Measurements from ENCODE around the gene SUGCT.

SUGCT gene

DNA sequence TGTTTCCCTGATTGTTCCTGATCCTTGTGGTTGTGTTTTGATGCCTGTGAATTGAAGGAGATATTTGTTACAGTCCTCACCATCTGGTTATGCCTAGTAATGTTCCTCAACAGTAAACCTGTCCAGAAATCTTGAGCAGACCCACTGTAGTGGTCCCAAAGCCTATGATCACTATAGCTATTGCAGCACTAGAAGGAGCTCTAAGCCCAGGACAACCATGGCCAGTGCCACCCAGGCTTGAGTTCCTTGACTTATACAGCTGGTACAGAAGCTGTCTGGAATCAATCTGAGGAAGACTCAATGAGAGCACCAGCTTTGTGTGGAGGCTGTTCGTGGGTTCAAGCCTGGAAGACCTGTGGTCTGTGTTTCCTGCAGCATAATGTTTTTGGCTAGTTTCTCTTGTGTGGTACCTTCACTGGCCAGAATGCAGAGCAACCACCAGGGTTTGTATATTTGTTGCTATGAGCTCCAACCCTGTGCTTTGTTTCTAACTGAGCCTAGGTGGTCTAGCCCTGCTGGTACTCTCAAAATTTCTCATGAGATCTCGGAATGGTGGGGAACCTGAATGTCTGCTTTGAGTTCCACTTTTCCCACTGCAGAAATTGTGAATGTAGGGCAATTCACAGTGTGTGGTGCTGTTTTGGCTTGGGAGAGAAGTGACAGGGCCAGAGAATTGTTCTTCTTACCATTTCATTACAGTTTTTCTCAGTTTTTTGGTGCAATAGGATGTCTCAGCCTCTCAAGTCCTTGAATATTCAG, 355.2 kb downstream of the SUGCT start:
- no peak for DNase-seq

DNA sequence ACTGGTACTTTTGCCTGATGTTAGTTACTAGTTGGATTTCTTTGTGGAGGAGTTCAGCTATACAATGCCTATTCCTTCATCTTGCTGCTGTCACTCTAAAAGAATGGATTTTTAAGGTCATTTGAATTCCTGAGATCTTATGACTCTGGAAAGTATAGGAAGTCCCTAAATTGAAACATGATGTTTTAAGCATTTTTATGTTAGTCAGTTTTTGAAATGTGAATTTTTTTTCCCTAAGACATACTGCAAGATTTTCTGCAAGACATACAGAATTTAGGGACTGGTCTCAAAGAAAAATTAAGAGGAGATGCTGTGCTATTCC, 355.8 kb downstream of the SUGCT start:
- DNase-seq, result no peak

DNA sequence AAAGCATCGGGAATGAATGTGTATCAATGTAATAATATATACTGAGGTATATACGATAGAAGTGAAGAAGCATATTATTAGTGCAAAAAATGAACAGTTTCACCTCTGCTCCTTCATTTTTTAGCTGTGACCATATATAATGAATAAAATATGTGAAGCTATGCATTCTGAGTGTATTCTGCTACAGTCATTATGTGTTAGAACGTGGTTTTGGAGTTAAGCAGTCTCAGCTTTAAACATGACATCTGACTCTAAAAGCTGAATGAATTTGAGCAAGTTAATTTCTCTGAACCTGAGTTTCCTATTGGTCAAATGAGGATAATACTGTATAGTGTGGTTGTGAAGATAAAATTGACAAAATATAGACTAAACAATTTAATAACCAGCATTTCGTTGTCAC, 358.1 kb downstream of the SUGCT start:
- DNase-seq, result no peak

DNA sequence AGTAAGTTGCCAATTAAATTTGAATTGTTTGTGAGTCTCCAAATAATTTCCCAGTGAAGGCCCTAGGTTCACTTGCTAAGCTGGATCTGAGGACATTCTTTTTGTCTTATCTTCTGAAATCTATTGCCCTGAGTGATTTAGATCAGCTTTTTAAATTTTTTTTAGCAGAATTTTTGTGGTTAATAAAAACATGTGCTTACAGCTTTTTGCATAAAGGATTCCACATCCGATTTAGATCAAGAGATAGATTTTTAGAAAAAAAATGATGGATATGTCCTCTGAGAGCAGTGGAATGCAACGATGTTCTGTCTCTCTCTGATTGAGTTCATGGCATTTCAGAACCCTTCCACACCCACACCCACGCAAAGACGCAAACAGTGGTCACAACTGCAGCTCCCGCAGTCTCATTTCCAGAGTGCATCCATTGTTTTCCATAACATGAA, 358.8 kb downstream of the SUGCT start:
- DNase-seq, result no peak

DNA sequence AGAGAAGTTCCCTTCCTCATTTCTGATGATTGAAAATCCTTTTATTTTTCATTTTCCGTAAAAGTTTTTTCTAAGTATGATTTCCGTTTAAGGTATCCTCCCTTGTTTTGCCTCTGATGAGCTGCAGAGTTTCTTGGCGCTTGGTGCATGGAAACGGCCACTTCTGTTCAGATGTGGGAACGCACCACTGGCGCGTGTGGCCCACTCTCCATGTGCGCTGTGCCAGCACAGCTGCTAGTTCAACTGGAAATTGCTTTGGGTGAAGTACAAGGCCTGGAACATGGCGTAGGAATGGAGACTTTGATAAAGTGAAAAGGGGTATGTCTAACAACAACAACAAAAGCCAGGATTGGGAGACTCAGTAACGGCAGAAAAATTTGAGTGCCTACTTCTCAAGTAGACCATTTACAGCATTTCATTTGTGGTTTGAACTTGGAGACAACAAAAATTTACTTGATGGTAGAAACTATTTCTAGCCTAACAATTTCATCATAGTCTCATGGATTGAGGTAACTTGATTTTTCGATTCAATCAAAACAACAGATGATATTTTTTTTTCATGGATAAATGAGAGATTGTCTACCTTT, 364.2 kb downstream of the SUGCT start:
- DNase-seq, result no peak

DNA sequence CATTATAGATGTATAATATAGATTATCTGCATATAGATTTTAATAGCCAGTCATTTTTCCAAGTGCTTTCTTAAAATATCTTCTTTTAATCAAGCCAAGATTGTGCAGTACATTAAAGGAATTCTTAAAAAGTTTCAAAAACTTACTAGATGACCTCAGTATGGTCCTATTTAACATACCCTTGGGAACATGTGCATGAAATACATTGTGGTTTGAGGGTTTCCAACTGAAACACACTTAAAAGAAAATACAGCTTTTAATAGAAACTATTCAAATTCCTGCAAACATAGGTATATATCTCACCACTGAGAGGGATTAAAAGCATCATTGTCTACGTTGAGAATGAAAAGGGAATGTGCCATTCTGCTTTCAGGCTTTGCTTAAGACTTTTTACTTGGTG, 364.9 kb downstream of the SUGCT start:
- DNase-seq, result no peak

DNA sequence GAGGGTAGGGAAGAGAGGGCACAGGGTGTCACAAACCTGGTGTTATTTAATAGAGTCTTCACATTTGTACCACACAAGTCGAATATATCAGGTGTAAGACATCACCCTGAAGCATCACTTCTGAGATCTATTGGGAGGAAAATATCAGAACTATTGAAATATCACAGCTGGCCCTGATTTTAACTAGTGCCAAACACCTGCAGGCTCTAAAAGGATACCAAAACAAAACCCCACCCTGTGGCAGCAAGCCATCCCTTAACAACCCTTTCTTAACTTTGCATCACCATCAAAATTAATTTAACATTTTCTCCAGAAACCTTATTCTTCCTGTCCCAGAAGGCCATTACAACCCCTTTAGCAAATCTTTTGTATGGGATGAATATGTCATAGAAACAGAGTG, 365.4 kb downstream of the SUGCT start:
- no peak for DNase-seq

DNA sequence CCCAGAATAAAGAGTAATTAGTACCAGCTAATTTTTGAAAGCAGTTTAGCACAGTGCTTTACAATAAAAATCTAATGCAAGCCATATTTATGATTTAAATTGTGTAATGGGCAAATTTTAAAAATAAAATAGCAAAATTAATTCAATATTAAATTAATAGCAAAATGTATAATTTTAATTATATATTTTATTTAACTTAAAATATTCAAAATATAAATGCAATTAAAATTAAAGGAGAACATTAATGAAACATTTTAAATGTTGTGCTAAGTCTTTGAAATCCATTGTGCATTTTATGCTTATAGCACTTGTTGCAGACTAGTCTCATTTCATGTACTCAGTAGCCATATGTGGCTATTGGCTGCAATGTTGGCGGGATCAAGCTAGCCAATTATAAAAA, 367.6 kb downstream of the SUGCT start:
- DNase-seq, result no peak

DNA sequence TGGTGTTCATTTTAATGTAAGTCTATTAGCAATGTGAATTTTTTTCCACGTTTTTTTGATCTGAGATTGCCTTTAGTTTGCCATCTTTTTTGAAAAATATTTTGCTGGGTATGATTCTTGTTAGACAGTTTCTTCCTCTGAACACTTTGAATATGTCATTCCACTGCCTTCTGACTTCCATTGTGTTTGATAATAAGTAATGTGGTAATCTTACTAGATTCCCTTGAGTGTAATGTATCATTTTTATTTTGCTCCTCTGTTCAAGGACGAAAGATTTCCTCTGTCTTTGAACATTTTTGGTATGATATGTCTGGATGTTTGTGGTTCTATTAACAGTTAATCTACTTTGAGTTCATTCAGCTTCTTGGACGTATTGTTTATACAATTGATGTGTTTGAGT, 371.4 kb downstream of the SUGCT start:
- no peak for DNase-seq

DNA sequence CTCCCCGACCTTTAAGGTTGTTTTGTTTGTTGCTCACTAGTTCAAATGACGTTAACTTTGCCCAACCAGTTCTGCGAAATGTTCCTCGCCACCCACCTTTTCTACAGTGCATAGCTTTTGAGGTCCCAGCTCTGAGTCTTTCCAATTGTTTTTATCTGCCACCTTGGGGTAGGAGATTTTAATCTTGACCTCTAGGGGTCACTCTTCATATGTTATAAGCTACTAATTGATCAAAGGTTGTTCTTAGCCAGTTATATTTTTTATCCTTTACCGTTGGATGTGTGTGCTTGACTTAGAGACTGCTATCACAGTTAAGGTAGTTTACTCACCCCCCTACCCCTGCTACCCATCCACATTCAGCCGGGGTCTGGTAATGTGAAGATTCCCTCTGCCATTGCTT, 372.4 kb downstream of the SUGCT start:
- no peak for DNase-seq

DNA sequence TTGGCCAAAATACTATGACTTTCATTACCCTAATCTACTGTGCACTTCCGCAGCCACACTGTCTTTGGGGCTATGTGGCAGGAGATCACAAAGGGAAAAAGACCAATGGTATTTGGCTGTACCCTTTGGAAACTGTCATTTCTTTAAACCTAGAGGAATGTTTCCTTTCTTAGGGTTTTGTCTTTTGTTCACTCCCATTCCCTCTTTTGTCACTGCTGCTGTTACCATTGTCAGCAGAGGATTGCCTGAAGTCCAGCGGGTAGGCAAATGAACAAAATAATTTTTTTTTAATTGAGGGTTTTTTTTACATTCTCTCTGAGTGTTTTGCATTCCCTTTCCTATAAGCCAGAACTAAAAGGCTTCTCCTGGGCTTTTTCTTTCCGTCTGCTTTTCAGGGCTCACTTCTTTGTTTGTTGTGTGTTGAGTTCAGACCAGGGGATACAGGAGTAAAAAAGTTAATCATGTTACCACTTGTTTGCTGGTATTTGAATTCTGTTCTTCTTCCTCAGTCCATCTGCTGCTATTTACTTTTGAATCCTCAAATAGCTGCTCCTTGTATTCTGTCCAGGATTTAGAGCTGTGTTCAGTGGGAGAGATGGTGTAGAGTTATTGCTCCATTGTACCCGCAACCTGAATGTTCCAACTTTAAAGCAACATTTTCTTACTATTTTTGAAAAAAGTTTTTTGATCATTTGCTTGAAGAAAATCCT, 374.6 kb downstream of the SUGCT start:
- no peak for DNase-seq

DNA sequence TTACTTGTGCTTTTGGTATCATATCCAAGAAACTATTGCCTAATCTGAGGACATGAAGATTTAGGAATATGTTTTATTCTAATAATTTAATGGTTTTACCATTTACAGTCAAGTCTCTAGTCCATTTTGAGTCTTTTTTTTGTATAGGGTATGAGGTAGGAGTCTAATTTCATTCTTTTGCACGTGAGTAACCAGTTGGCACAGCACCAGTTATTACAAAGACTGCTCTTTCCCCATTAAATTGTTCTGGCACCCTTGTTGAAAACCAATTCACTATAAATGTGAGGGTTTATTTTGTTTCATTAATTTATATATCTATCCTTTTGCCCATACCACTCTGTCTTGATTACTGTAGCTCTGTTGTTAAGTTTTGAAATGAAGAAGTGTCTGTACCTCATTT, 381.6 kb downstream of the SUGCT start:
- no peak for DNase-seq

DNA sequence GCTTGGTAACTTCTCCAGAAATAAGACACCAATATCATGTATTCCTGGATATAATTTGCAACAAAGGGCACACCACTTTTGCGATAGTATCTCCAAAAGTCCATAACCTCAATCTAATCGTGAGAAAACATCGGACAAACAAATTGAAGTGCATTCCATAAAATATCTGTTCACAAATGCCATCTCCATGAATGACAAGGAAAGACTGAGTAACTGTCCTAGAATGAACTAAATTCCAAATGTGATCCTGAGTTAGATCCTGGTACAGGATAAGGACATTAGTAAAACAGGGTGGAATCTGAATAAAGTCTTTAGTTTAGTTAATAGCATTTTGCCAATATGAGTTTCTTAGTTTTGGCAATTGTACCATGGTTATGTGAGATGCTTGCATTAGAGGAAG, 384.2 kb downstream of the SUGCT start:
- no peak for DNase-seq

DNA sequence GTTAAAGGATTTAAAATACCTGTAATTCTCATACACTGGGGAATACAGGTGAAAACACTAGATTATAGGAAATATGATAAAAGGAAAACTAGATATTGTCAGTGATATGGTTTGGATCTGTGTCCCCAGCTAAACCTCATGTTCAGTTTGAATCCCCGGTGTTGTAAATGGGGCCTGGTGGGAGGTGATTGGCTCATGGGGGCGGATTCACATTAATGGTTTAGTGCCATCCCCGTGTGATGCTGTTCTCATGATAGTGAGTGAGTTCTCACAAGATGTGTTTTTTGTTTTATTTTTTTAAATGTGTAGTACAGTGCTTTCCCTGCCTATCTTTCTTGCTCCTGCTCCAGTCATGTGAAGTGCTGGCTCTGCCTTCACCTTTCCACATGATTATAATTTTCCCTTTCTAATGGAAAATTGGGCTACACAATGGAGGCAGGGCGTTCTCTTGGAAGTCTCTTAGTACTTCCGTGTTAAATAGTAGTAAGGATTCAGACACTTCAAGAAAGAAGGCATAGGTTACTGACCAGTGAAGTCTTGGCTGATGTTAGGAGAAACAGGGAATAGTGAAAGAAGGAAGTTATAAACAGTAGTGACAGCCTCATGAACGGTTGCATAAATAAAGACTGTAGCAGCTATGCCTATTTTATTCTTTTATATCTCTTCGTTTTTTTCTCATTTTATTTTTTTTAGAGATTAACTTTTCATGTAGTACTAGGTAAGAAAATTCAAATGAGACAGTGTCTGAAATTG, 386.4 kb downstream of the SUGCT start:
- DNase-seq, result no peak

DNA sequence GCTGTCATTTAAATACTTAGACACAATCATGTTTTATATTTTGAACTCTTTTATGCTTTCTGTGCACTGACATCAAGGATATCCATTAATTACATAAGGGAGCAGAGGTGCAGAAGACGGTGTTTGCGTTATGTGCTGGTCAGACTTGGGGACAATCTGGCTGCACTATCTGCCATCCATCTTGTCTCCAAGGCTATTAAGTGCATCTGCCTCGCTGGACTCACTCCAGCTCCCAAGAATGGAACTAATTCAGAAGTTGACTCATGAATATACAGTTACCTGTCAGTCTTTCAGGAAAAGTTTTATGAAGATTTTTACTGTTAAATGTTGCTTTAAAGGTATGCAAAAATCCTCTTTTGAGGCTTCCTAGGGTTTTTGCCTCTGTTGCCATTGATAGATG, 391.0 kb downstream of the SUGCT start:
- no peak for DNase-seq

DNA sequence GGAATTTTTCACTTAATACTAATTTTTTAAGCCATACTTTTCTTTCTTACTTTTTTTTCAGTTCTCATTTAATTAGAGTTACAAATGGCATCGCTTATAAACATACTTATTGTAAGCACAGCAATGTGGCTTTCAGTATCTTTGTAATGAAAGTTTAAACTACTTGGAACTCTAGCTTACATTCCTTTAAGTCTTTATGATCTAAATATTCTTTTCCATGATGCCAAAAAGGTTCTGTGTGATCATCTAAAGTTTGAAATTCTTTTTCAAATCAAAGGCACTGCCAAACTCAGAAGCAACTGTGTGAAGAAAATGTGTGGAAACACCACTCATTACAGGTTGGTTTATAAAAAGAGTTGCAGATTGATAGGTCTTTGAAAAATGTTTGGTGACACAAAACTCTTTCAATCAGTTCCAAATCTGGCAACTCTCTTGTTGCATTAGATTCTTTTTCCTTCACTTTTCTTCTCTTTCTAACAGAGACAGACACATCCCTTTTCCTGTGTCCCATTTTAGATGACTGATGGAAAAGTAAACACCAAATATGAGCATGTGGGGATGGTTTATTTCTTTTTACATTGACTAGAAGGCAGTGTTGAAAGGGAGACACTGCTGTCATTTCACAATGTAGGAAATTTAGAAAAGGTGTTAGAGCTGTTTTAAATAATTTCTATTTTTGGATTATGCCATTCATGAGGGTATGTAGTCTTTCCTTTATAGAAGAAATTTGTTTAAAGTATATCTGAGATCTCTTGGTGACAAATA, 392.3 kb downstream of the SUGCT start:
- DNase-seq, result no peak

DNA sequence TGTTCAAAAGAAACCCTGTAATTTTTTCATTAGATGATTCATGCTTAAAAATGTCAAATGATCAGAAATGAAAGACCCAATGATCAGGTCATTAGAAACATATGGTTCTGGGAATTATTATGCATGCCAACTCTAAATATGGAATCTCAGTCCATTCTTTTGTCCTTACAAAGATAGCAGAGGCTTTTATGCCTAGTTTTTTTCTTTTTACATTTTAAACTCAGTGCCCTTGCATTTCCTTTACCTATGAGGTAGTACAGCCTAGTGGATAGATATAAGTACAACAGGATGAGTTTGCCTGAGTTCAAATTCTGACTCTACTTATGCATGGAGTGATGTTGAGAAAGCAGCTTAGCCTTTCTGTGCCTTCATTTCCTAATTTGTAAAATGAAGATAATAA, 392.9 kb downstream of the SUGCT start:
- no peak for DNase-seq

DNA sequence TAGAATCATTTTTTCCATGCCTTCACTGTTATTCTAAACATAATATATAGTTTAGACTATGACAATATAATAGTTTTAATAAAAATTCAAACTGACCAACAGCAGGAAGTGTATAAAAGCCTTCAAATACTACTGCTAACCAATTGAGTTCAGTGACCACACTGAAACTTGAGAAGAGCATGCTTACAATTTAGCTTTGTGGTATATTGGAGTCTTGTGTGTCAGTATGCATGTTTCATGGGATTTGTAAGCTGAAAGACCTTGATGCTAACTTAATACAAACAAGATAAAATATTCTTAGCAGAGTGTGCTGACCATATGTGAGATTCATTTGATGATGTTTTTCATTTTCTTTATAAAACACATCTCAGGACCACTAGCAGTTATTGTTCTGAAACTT, 395.5 kb downstream of the SUGCT start:
- no peak for DNase-seq

DNA sequence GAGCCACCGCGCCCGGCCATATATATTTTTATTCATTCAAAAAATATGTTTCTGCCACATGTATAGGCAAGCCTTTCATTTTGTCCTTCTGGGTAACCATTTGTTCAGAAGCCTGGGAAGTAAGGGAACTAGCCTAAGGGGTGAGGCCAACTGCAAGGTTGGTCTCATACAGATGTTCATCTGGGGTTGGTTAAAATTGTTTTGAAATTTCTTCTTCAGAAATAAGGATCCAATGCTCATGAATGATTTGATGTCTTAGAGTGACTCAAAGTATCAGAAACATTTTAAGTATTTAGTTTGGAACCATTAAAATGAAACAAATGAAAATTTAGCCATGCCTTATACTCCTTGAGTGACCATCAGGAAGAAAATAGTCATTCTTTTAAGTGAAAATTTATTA, 397.2 kb downstream of the SUGCT start:
- no peak for DNase-seq

DNA sequence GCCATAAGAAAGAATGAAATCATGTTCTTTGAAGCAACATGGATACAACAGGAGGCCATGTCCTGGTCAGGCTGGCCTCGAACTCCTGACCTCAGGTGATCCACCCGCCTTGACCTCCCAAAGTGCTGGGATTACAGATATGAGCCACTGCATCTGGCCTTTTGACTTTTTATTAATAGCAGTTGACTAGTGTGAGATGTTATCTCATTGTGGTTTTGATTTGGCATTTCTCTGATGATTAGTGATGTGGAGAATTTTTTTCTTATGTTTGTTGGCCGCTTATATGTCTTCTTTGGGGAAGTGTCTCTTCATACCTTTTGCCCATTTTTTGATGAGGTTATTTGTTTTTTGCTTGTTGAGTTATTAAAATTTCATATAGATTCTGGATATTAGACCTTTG, 400.9 kb downstream of the SUGCT start:
- no peak for DNase-seq

DNA sequence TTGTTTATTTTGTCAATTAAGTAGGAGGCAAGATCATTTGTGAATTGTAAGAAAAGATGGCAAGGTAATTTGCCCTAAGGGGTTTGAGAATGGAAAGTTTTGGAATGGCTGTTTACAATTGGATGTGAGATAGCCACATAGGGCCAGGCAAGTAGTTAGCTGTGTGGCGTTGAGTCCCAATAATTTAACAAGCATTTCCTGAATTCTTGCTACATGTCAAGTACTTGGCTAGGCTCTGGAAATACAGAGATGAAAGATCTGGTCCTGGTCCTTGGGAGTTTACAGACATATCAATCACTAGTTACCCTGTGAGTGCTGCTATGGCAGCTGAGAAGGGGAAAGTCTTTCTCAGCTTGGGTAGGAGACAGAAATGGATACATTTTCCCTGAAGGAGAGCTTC, 401.6 kb downstream of the SUGCT start:
- DNase-seq, result no peak

DNA sequence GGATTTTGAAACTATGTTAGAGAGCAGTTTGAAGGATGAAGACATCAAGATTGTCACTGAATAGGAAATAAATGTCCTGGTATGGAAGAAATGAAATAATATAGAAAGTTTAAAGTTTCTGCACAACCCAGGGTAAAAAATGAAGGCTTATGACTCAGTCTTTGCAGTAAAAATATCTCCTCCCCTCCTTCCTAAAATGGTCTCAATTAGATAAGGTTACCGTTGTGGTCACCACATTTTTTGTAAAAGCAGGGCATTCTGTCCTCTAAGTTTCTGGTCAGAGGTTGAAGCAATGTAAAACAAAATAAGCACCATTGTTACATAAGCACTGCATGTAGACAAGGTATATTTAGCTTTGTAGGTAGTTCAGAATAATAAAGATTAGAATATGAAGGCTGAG, 403.5 kb downstream of the SUGCT start:
- DNase-seq, result no peak

DNA sequence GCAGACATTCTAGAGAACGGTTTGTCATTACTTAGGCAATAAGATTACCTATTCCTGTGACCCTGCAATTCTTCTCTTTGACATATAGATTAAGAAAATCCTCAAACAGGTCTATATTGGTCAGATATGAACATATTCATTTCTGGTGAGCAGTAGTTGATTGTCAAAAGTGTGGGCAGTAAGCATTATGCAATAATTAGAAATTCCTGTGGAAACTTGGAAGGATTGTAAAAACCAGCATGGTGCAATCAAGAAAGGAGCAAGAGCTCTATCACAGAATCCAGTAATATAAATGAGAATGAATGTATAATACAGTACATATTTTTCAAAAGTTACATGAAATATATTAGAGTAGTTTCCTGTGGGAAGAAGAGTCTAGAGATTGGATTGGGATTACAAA, 406.5 kb downstream of the SUGCT start:
- no peak for DNase-seq

All from activated CD8-positive, alpha-beta memory T cell treated with anti-CD3 and anti-CD28 coated beads, Interleukin-2, amount 50 U/mL, for 48 hours (primary cell).